ENCODE results near the gene TOX3. TPM values are rescaled to one million over a fixed set of nuclear protein-coding genes. Genes with fewer than 3 reads are reported as not detected.

TOX3 gene
- total RNA-seq, 3 donors from 2014 or later (not counting 1 experiment from before 2014, with no cell fraction given), result not detected

GRCh38 chr16:52558448-52558847 lies 11.5 kb upstream of the TOX3 start:
- no peaks in the 10 kb centered on the region for H3K4me1 Mint-ChIP-seq
- H3K27ac Mint-ChIP-seq, result no peak overlapping the region
- peaks cover 0 to 5% of the 10 kb centered on the region in 2 donors for H3K9me3 Mint-ChIP-seq
- H3K27me3 Mint-ChIP-seq (ENCODE audit: low read depth in 2 of 2), result no peaks in the 10 kb centered on the region
- no peaks in the 10 kb centered on the region for H3K4me1 ChIP-seq (ENCODE audit: control insufficient read depth, insufficient read depth, low read length)
- 95% methylated on average over 2 of the region's 2 CpGs for WGBS (ENCODE audit: insufficient coverage)
- H3K9me3 ChIP-seq (ENCODE audit: control insufficient read depth, insufficient read depth, low read length), result no peaks in the 10 kb centered on the region
- no peaks in the 10 kb centered on the region for H3K36me3 ChIP-seq (ENCODE audit: control insufficient read depth, insufficient read depth, low read length)
- no peak overlapping the region for H3K27ac ChIP-seq (ENCODE audit: low read length)
- TF ChIP-seq, protein P1, sequence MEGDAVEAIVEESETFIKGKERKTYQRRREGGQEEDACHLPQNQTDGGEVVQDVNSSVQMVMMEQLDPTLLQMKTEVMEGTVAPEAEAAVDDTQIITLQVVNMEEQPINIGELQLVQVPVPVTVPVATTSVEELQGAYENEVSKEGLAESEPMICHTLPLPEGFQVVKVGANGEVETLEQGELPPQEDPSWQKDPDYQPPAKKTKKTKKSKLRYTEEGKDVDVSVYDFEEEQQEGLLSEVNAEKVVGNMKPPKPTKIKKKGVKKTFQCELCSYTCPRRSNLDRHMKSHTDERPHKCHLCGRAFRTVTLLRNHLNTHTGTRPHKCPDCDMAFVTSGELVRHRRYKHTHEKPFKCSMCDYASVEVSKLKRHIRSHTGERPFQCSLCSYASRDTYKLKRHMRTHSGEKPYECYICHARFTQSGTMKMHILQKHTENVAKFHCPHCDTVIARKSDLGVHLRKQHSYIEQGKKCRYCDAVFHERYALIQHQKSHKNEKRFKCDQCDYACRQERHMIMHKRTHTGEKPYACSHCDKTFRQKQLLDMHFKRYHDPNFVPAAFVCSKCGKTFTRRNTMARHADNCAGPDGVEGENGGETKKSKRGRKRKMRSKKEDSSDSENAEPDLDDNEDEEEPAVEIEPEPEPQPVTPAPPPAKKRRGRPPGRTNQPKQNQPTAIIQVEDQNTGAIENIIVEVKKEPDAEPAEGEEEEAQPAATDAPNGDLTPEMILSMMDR (IDR thresholded peaks at IDR 0.05), result no peak
- ATAC-seq (no peak), DNase-seq (no peak)
- no peaks in the 10 kb centered on the region for H3K27me3 ChIP-seq (ENCODE audit: control insufficient read depth, insufficient read depth, low read length)
- intact Hi-C loops (cut with micrococcal nuclease), result no loop called here
- no peak overlapping the region for H3K4me3 Mint-ChIP-seq
- H3K4me3 ChIP-seq (ENCODE audit: low read length), result no peak overlapping the region
- no peaks in the 10 kb centered on the region for H3K36me3 Mint-ChIP-seq

DNA sequence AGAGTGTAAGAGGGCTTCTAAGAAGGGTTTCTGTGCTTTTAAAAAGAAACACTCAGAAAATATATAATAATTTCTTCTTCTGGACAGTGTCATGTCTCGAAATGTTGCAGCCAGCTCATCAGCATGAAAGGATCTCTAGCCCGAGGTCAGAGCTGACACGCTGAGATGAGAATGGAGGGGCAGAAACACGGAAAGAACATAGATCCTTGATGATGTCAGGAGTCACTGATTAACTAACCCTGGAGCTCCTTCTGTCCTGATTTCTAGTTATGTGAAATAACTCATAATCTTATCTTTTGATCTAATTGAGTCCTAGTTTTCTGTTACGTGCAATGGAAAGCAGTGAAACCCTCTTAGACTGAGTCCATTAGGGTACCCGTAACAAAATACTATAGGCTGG lies 10.3 kb upstream of the TOX3 start:
- H3K9me3 ChIP-seq (ENCODE audit: control insufficient read depth, insufficient read depth, low read length), result no peaks in the 10 kb centered on the region
- no peaks in the 10 kb centered on the region for H3K27me3 ChIP-seq (ENCODE audit: control insufficient read depth, insufficient read depth, low read length)
- 92% methylated on average over 6 of the region's 6 CpGs for WGBS (ENCODE audit: insufficient coverage)
- H3K36me3 Mint-ChIP-seq, result no peaks in the 10 kb centered on the region
- H3K4me1 ChIP-seq (ENCODE audit: control insufficient read depth, insufficient read depth, low read length), result no peaks in the 10 kb centered on the region
- DNase-seq (no peak), ATAC-seq (no peak)
- no peaks in the 10 kb centered on the region for H3K36me3 ChIP-seq (ENCODE audit: control insufficient read depth, insufficient read depth, low read length)
- H3K27me3 Mint-ChIP-seq (ENCODE audit: low read depth in 2 of 2), result no peaks in the 10 kb centered on the region
- intact Hi-C loops (cut with micrococcal nuclease), result no loop called here
- no peak overlapping the region for H3K27ac Mint-ChIP-seq
- H3K4me1 Mint-ChIP-seq, result no peaks in the 10 kb centered on the region
- TF ChIP-seq, protein P1 (IDR thresholded peaks at IDR 0.05), result no peak
- H3K4me3 ChIP-seq (ENCODE audit: low read length), result no peak overlapping the region
- no peak overlapping the region for H3K27ac ChIP-seq (ENCODE audit: low read length)
- no peak overlapping the region for H3K4me3 Mint-ChIP-seq
- H3K9me3 Mint-ChIP-seq, result peaks cover 0 to 4% of the 10 kb centered on the region in 2 donors

GRCh38 chr16:52556083-52556482 lies 9.1 kb upstream of the TOX3 start:
- Histone ChIP-seq H3K4me3 (ENCODE audit: low read length) (no peak overlapping the region), H3K9me3 (ENCODE audit: control insufficient read depth, insufficient read depth, low read length) (no peaks in the 10 kb centered on the region), H3K36me3 (ENCODE audit: control insufficient read depth, insufficient read depth, low read length) (no peaks in the 10 kb centered on the region), H3K27me3 (ENCODE audit: control insufficient read depth, insufficient read depth, low read length) (no peaks in the 10 kb centered on the region), H3K4me1 (ENCODE audit: control insufficient read depth, insufficient read depth, low read length) (no peaks in the 10 kb centered on the region), H3K27ac (ENCODE audit: low read length) (no peak overlapping the region)
- ATAC-seq (no peak), DNase-seq (no peak)
- Mint-ChIP-seq H3K36me3 (no peaks in the 10 kb centered on the region), H3K4me1 (no peaks in the 10 kb centered on the region), H3K27ac (no peak overlapping the region), H3K4me3 (no peak overlapping the region), H3K27me3 (ENCODE audit: low read depth in 2 of 2) (peaks cover 0 to 3% of the 10 kb centered on the region in 2 donors), H3K9me3 (peaks cover 0 to 4% of the 10 kb centered on the region in 2 donors)
- WGBS (ENCODE audit: insufficient coverage), result 85% methylated on average over 1 of the region's 1 CpG
- TF ChIP-seq, protein P1 (IDR thresholded peaks at IDR 0.05), result no peak
- intact Hi-C loops (cut with micrococcal nuclease), result no loop called here

DNA sequence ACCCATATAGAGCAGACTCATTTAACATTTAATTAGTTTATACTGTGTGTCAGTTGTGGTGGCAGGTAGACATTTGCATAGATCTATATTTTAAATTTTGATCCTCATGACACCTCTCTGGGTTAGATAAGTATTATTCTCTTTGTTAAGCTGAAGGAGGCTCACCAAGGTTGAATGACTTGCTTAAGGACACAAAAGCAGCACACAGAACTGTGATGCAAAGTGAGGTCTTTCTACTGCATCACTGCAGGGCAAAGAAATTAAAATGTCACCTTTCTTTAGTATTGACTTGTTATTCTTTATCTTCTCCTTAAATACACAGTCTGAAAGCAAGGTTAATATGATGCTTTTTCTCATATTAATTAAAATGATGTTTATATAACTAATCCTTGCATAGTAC lies 8.6 kb upstream of the TOX3 start:
- Histone ChIP-seq H3K4me3 (ENCODE audit: low read length) (no peak overlapping the region), H3K36me3 (ENCODE audit: control insufficient read depth, insufficient read depth, low read length) (no peaks in the 10 kb centered on the region), H3K4me1 (ENCODE audit: control insufficient read depth, insufficient read depth, low read length) (no peaks in the 10 kb centered on the region), H3K27ac (ENCODE audit: low read length) (no peak overlapping the region), H3K27me3 (ENCODE audit: control insufficient read depth, insufficient read depth, low read length) (no peaks in the 10 kb centered on the region), H3K9me3 (ENCODE audit: control insufficient read depth, insufficient read depth, low read length) (no peaks in the 10 kb centered on the region)
- peaks cover 0 to 8% of the 10 kb centered on the region in 2 donors for H3K27me3 Mint-ChIP-seq (ENCODE audit: low read depth in 2 of 2)
- H3K9me3 Mint-ChIP-seq, result peaks cover 0 to 4% of the 10 kb centered on the region in 2 donors
- no peaks in the 10 kb centered on the region for H3K36me3 Mint-ChIP-seq
- DNase-seq, result no peak
- no peak for ATAC-seq
- intact Hi-C loops (cut with micrococcal nuclease), result no loop called here
- TF ChIP-seq, protein P1 (IDR thresholded peaks at IDR 0.05), result no peak
- no peak overlapping the region for H3K27ac Mint-ChIP-seq
- no peak overlapping the region for H3K4me3 Mint-ChIP-seq
- H3K4me1 Mint-ChIP-seq, result no peaks in the 10 kb centered on the region

All from natural killer cell (primary cell).